NCI-H345 treated with DMSO at 0.1 percent for 48 hours (cell line): ENCODE measurements around the gene SCGB3A2.

Experiments
- DNase-seq: peaks from one replicate; lab custom pipeline; 2025; ENCODE audit not compliant: unreplicated experiment; lab: John Stamatoyannopoulos, UW

The SCGB3A2 gene

DNA sequence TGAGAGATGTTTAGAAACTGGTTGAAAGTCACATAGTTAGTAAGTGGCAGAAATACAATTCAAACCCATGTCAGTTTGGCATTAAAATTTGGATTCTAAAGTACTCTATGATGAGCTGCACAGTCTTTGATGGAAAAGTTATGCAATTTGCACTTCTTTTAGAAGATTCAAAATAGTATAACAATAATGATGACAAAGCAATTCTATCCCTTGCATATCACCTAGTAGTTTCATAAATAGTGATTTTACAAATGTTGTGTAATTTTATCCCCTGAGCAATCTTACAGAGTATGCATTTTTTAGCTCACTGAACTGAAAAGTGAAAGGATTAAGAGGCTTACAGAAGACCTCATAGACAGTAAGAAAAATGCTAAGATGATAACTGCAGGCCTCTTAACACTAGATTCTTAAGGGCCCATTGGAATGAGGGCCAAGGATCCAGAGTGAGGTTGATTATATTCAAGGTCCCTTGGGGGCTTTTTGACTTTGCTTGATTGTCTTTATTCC, 24.2 kb downstream of the SCGB3A2 start:
- DNase-seq = no peak

DNA sequence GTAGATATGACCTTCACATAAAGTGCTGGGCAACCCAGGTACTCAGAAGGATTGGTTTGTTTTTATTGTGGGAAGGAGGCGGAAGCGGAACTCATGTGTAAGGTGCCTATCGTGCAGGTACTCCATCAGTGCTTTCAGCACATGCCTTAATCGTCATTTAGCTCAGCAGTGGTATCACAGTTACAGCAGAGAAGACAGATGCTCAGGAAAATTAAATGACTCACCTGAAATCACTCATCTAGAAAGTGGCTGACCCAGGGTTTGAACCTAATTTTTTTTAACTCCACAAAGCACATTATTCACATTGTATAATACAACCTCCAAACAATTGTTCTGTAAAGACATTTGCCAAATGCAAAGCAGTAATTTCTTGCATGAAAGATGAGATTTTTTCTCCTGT, 25.6 kb downstream of the SCGB3A2 start:
- DNase-seq = no peak

DNA sequence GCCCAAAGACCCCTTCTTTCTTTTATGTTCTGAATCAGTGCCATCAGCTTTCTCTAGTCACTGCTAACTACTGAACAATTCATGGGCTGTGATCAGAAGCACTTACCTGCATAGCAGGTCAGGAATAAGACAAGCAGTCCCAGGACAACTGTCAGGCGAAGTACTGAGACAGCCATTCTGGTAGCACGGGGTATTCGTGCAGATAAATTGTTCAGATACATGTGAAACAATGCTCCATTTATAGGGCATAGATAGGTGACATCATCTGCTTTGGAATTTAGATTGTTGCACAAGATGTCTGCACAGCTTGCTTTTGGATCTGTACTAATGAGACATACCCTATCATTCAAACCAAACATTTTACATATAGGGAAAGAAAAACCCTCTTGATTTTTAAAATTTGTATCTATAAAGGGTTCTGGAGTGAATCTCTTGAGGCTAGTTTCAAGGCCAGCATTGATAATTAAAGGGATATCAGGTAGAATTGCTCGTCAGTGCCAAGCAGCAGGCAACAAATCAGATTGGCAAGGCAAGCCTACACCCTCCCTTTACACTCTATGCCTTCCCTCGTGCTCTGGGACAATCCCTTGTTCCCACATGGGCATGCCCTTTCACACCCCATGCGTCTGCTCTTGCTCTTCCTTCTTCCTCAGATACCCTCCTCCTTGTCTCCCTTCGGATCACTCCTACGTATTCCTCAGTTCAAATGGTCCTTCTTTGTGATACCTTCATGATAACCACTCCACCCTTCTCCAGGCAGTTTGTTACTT, 28.0 kb downstream of the SCGB3A2 start, which contains the start of gene C5orf46:
Gene C5orf46, minus strand, starts transcription at position 213 of the 770 bp plus-strand sequence. Its CDS starts 37 bp downstream, at position 176.
- no peak for DNase-seq

DNA sequence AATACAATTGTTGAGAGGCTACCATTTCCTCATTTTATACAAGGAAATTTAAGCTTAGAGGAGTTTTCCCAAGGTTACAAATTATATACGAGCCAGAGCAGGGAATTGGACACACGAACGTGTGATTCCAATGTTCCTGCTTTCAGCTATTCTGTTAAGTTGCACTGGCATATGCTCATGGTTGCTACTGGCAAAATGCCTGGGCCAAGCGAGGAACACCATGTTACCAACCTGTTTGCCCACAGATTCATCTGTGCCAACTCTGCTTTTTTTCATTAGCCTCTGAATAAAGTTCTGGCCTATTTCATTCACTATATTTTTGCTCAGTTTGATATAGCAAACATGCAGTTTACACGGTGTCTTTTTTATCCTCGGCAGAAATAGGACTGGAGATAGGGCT, 32.9 kb downstream of the SCGB3A2 start:
- no peak for DNase-seq

DNA sequence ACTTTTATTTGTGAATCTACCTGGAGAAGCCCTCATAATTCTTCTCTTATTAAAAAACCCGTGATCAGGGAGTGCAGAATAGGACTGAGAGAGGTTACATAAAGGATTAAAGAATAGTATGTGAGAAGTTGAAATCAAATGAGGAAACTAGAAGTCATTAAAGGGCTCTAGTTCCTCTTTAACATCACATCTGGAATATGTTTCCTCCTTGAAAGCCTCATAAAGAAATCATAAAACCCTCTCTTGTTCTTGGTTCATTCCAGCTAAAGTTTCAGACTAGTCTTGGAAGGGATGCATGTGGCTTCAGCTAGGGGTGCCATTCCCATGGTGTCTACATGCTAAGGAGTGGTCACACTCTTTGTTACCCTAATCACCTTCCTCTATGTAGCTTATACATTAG, 33.5 kb downstream of the SCGB3A2 start:
- DNase-seq = no peak

DNA sequence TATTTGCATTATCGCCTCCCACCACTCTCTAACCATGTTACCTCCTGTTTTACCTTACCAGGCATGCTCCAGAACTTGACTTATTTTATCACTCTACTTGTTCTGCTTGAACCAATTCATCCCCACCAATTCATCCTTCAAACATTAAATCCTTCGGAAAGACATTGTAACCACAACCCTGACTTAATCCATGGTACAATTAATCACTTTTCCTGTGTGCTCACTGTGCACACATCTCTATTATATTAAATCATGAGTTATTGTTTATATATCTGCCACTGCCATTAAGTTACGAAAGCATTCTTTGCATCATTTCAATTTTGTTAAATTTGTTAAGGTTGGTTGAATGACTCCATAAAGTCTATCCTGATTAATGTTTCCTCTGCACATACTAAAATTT, 35.3 kb downstream of the SCGB3A2 start:
- no peak for DNase-seq

DNA sequence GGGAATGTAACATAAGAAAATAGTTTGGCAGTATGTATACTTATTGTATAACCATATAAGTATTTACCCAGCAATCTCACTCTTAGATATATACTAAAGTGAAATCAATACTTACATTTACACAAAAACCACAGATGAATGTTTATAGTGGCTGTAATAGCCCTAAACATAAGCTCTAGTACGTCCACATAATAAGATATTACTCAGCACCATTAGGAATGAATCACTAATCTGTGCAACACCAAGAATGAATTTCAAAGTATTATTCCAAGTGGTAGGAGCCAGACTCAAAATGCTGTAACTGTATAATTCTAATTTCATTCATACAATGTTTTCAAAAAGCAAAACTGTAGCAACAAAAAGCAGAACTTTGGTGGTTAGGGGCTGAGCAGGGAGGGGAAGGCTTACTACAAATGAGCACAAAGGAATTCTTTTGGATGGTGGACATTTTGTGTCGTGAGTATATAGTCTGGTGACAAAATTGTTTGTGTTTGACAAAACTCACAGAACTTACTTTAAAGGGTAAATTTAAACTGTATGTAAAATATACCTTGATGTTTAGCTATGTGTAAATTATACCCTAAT, 39.7 kb downstream of the SCGB3A2 start:
- no peak for DNase-seq

DNA sequence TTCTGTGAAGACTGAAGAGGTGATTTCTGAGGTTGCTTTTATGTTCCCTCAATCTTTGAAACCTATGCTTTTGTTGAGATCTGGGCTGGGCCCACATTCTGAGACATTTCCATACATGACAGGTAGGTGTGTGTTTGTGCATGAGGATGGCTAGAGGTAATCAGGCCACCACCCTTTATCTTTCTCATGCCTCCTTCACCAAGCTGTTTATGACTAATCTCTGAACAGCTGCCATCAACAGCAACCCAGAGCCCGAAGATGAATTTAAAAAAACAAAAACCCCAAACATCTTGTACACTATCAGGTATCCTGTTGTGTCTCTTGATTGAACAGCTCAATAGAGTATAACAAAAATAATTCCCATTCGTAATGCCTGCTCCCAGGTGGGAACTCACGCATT, 40.4 kb downstream of the SCGB3A2 start:
- DNase-seq = no peak

DNA sequence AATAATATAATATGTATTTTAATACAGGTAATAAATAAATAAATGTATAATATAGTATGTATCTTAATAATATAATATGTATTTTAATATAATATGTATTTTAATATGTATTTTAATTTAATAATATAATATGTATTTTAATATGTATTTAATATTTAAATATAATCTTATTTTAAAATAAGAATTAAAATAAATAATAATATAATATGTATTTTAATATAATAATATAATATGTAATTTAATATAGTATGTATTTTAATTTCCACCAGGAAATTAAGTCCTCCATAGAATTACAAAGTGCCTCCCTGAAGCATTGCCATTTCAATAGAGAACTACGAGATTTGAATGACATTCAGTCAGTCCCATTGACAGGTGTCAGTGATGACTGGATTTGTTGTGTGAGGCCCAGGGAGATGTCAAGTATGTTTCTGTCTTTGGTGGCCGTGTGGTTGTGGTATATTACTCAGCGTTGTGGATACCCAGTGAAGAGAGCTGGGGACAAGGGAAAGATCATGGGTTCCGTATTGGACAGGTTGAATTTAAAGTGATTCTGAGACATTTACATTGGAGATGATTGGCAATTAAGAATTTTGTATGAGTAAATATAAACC, 42.0 kb downstream of the SCGB3A2 start:
- no peak for DNase-seq

DNA sequence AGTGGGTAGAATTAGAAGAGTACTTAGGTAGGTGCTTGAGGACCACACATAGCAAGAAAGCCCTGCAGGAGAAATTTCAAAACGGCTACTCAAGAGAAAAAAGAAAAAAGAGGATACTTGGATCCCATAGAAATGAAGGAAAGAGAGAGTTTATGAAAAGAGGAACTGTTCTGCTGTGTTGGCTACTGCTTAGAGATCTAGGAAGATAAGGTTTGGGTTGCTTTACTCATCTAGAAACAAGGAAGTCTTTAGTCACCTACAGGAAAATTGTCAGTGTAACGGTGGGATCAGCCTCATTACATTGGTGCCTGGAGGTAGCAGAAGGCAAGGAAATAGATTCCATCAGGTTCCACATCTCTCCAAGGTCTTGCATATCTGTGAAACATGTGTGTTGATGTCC, 42.6 kb downstream of the SCGB3A2 start:
- DNase-seq = no peak

DNA sequence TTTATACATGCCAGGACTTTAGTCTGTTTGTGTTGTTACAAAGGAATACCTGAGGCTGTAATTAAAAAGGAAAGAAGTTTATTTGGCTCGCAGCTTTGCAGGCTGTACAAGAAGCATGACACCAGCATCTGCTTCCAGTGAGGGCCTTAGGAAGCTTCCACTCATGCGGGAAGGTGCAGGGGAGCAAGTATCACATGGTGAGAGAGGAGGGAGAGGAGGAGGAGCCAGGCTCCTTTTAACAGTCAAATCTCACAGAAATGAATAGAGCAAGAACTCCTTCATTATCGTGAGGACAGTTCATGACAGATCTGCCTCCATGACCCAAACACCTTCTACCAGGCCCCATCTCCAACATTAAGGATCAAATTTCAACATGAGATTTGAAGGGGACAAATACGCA, 46.5 kb downstream of the SCGB3A2 start:
- no peak for DNase-seq

DNA sequence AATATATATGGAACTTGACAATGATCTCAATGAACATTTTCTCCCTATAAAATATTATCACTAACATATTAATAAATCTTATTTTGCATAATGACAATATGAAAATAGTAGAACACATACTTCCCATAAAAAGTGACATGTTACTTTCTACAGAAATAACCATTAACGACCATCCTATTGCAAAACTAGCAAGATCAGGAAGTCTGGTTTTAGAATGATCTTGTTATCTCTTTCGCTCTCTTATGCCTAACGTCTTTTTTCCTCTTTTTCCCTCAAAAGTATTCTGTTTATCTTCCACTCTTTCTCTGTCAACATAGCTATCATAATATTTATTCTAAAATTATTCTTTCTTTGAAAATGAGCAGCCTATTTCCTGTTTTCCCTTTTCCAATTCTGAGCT, 49.4 kb downstream of the SCGB3A2 start:
- no peak for DNase-seq

DNA sequence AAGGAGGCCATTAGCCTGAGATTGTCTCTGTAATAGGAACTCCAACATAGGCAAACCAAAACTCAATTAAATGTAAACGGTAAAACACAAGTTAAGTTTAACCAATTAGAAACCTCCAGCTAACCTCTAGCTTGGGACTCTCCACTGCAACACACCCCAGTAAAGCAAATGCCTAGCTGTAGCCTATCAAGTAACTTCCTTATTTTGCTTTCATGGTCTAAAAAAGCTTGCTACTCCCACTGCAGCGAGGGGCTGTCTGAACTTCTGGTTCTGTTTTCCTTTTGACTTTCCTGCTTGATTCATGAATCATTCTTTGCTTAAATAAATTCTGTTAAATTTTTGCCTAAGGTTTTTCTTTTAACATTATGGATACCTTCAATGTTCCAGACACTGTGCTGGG, 52.3 kb downstream of the SCGB3A2 start:
- DNase-seq = no peak
